ENCODE data around the gene CFAP97. TPM values are rescaled to one million over a fixed set of nuclear protein-coding genes. Genes with fewer than 3 reads are reported as not detected.

CFAP97 gene
- total RNA-seq, 4 donors from 2014 or later, result 20.0 to 28.3 (median 26.0) TPM

DNA sequence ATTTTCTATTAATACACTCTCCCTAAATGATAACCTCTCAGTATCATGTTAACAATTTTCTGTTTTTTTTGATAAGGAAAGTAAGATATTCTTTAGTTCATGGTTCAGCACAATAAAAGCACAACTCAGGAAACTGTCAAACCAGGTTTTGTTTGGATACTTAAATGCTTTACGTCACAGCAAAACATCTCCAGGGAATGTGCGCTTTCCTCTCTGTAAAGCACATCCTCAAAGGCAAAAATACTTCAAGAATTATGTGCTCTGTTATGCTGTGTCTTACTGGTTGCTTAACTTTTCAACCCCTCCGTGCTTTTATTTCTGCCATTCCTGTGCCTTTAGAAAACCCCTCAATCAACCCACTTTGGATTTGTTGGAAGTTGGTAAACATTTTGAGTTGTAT, 33.4 kb upstream of the CFAP97 start:
- no peak for TF ChIP-seq POLR2A (IDR thresholded peaks at IDR 0.05)
- TF ChIP-seq, protein P1, sequence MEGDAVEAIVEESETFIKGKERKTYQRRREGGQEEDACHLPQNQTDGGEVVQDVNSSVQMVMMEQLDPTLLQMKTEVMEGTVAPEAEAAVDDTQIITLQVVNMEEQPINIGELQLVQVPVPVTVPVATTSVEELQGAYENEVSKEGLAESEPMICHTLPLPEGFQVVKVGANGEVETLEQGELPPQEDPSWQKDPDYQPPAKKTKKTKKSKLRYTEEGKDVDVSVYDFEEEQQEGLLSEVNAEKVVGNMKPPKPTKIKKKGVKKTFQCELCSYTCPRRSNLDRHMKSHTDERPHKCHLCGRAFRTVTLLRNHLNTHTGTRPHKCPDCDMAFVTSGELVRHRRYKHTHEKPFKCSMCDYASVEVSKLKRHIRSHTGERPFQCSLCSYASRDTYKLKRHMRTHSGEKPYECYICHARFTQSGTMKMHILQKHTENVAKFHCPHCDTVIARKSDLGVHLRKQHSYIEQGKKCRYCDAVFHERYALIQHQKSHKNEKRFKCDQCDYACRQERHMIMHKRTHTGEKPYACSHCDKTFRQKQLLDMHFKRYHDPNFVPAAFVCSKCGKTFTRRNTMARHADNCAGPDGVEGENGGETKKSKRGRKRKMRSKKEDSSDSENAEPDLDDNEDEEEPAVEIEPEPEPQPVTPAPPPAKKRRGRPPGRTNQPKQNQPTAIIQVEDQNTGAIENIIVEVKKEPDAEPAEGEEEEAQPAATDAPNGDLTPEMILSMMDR (IDR thresholded peaks at IDR 0.05), result no peak
- no peak for DNase-seq (ENCODE audit: low spot score in 2 of 2)
- intact Hi-C loops (cut with DNase I; ENCODE audit: low total_unique reads), result no loop called here
- H3K4me3 ChIP-seq (ENCODE audit: low read depth, poor library complexity, severe bottlenecking), result no peak overlapping the region
- 72 to 84% methylated on average over 3 of the region's 3 CpGs for WGBS, 2 donors

DNA sequence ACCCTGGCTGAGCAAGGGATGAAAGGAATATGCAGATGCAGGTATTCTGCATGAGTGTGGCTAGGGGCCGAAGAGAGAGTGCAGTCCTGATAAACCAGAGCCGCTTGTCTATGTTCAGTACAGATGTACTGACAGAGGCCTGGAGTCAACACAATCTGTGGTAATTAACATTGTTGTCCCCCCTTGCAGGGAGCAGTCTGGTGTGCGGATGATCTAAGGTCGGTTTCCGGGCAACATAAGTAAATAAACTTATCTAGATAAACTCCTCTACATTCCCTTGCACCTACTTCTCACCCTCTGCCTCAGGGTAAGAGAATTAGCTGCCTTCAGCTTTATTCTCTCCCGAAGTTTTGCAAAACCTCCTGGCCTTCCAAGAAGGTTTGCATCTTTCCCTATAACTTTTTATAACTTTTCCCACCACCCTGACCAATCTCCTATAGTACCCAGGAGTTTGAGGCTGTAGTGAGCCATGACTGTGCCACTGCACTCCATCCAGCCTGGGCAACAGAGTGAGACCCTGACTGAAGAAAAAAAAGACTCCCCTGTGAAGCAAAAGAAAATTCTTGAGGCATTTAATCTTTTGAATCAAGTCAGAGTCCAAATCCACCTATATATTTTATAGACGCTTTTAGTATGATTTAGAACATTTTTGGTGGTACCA, 32.2 kb upstream of the CFAP97 start:
- DNase-seq (ENCODE audit: low spot score in 2 of 2), result no peak
- TF ChIP-seq, protein P1 (IDR thresholded peaks at IDR 0.05), result no peak
- no peak for TF ChIP-seq POLR2A (IDR thresholded peaks at IDR 0.05)
- 61 to 69% methylated on average over 7 of the region's 7 CpGs for WGBS, 2 donors
- H3K4me3 ChIP-seq (ENCODE audit: low read depth, poor library complexity, severe bottlenecking), result no peak overlapping the region
- intact Hi-C loops (cut with DNase I; ENCODE audit: low total_unique reads), result no loop called here

DNA sequence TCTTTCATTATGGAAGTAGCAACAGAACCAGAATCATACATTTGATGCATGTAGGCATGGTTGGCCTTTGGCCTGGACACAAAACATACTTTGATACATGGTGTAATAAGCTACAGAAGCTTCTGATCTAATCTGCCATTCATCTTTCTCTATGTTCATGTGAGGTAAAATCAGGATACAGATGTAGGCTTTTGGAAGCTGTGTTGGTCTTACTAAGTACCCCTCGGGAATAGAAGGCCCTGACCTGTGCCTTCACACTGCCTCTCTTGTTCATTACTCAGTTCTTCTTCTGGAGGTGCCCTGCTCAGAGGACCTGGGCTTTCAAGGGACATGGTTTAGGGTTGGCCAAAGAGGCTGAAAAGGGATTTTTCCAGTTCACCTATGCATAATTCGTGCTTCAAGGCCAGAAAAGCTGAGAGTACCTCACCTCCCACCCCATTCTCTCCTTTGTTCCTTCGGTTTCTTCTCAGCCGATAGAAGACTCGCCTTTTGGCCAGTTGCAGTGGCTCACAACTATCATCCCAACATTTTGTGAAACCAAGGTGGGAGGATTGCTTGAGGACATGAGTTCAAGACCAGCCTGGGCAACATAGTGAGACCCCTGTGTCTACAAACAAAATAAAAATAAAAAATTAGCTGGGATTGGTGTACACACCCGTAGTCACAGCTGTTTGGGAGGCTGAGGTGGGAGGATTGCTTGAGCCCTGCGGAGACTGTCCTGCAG, 31.5 kb upstream of the CFAP97 start:
- intact Hi-C loops (cut with DNase I; ENCODE audit: low total_unique reads), result no loop called here

DNA sequence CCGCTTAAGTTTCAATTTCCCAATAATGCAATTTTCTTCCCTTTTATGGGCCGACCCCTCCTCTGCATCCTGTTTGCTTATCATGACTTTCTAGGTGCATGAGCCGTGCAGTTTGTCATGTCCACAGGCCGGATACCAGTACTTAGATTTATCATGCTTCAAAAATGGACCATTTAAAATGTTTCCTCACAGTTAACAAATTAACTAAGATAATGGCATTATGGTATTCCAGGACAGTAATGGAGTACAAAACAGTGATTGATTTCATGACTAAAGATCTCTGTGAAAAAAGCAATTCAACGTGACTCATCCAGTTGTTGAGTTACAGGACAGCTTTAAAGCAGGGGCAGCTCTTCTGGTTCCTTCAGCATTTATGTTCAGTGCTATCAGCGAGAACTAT, 28.6 kb upstream of the CFAP97 start:
- H3K4me3 ChIP-seq (ENCODE audit: low read depth, poor library complexity, severe bottlenecking), result no peak overlapping the region
- TF ChIP-seq, protein P1 (IDR thresholded peaks at IDR 0.05), result no peak
- no peak for TF ChIP-seq POLR2A (IDR thresholded peaks at IDR 0.05)
- DNase-seq (ENCODE audit: low spot score in 2 of 2), result no peak
- intact Hi-C loops (cut with DNase I; ENCODE audit: low total_unique reads), result no loop called here
- WGBS, 2 donors, result 85 to 91% methylated on average over 6 of the region's 6 CpGs

More for the DNA sequence above, 31.5 kb upstream of the CFAP97 start:
- 78 to 88% methylated on average over 7 of the region's 7 CpGs for WGBS, 2 donors
- H3K4me3 ChIP-seq (ENCODE audit: low read depth, poor library complexity, severe bottlenecking), result no peak overlapping the region
- DNase-seq (ENCODE audit: low spot score in 2 of 2), result no peak
- no peak for TF ChIP-seq POLR2A (IDR thresholded peaks at IDR 0.05)
- TF ChIP-seq, protein P1 (IDR thresholded peaks at IDR 0.05), result no peak

DNA sequence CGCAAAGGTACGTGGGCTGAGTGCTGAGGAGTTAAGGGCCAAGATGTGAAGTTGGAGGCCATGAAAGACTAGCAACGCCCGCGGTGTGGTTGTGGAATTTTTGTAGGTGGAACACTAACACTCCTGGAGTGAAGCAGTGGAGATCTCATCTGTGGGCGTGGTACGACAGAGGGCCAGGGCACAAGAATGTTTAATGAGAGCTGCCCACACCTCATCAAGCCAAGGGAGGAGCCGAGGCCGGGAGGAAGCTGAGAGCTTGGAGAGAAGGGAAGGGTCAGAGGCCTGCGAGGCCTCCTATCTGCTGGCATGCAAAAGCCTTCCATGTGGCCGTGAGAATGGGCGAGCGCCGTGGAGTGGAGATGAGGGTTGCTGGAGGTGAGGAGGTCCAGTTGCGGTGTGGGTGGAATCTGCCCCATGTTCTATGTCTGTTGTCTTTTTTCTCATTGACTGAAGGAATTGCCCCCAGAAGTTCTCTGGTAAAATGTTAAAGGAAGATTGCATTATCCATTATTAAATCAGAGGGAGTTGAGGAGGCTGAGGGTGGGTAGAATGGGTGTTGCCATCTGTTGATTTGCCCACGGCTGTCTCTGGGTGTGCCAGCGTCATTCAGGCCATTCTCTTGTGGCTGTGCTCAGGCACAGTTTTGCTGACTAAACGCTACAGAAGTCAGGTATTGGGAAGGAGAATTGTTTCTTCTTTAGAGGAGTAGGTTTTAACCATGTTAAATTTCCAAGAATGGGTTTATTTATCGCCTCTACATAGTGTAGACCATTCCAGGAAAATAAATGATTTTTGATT, 25.4 kb upstream of the CFAP97 start:
- no peak for DNase-seq (ENCODE audit: low spot score in 2 of 2)
- 82 to 84% methylated on average over 19 of the region's 19 CpGs for WGBS, 2 donors
- intact Hi-C loops (cut with DNase I; ENCODE audit: low total_unique reads), result no loop called here
- H3K4me3 ChIP-seq (ENCODE audit: low read depth, poor library complexity, severe bottlenecking), result no peak overlapping the region
- TF ChIP-seq, protein P1 (IDR thresholded peaks at IDR 0.05), result no peak
- TF ChIP-seq POLR2A (IDR thresholded peaks at IDR 0.05), result no peak
